IMR-90 (cell line): ENCODE measurements around the gene ANKRD44. TPM values are rescaled to one million over a fixed set of nuclear protein-coding genes. Genes with fewer than 3 reads are reported as not detected.

Experiments
- ATAC-seq: fragments of 200-7000 bp; cut with Tn5 transposase; 2 replicates; pipeline ENCODE4 v1.9.1; 2020; ENCODE audit warnings: low read depth, mild to moderate bottlenecking, moderate library complexity
- BruUV-seq: library from RNA; stranded (reverse); fragments of 400-500 nt; replicated peaks from 2 replicates; lab custom pipeline; 2021; lab: Mats Ljungman, UMichigan
- CTCF ChIA-PET: fragments of 300-600 bp; formaldehyde crosslinking; extraction: SDS; loops from one replicate; lab custom pipeline; 2021; ENCODE audit warnings: antibody characterized with exemption; lab: Yijun Ruan, JAX
- POLR2A ChIA-PET: fragments of 300-600 bp; sonication (Branson Sonifier 250); formaldehyde crosslinking; loops from one replicate; lab custom pipeline; 2022; ENCODE audit warnings: antibody characterized with exemption; ENCODE audit not compliant: unreplicated experiment; lab: Charles Lee
- DNase-seq: peaks from one replicate; pipeline ENCODE4 v3.0.0; 2013
- H2AFZ ChIP-seq: replicated peaks from 2 replicates; pipeline ENCODE3; 2013; ENCODE audit warnings: low read length, mild to moderate bottlenecking; ENCODE audit not compliant: poor library complexity
- H2AK5ac ChIP-seq: 2 replicates; pipeline ENCODE4 v1.6.1; 2013; ENCODE audit warnings: low read depth, low read length, inconsistent platforms
- H2AK9ac ChIP-seq: replicated peaks from 2 replicates; pipeline ENCODE3; 2013; ENCODE audit warnings: mild to moderate bottlenecking, low read depth, low read length, moderate library complexity; ENCODE audit not compliant: poor library complexity
- H2BK120ac ChIP-seq: 2 replicates; pipeline ENCODE4 v1.6.1; 2013; ENCODE audit warnings: low read depth, low read length, inconsistent platforms
- H2BK15ac ChIP-seq: 3 replicates; pipeline ENCODE4 v1.6.1; 2013; ENCODE audit warnings: low read depth, low read length, inconsistent platforms
- H2BK20ac ChIP-seq: 2 replicates; pipeline ENCODE4 v1.6.1; 2013; ENCODE audit warnings: low read depth, mild to moderate bottlenecking, inconsistent platforms, low read length, moderate library complexity
- H2BK5ac ChIP-seq: 2 replicates; pipeline ENCODE4 v1.6.1; 2013; ENCODE audit warnings: mild to moderate bottlenecking, low read depth, low read length, inconsistent platforms; ENCODE audit not compliant: poor library complexity, severe bottlenecking
- H3K14ac ChIP-seq: replicated peaks from 2 replicates; pipeline ENCODE4 v1.6.1; 2013; ENCODE audit warnings: low read depth, low read length, inconsistent platforms
- H3K18ac ChIP-seq: 2 replicates; pipeline ENCODE4 v1.6.1; 2013; ENCODE audit warnings: low read depth, low read length, control low read depth
- H3K23ac ChIP-seq: 2 replicates; pipeline ENCODE4 v1.6.1; 2013; ENCODE audit warnings: low read depth, low read length, inconsistent platforms
- H3K27ac ChIP-seq: 2 replicates; pipeline ENCODE4 v1.5.1; 2013; ENCODE audit warnings: mild to moderate bottlenecking, control low read depth, low read length; ENCODE audit not compliant: insufficient read depth
- H3K27me3 ChIP-seq: 2 replicates; pipeline ENCODE4 v1.6.1; 2013; ENCODE audit warnings: low read length; ENCODE audit not compliant: control insufficient read depth, insufficient read depth
- H3K36me3 ChIP-seq: 2 replicates; pipeline ENCODE4 v1.6.1; 2013; ENCODE audit warnings: low read length, mixed read lengths; ENCODE audit not compliant: control insufficient read depth, insufficient read depth
- H3K4ac ChIP-seq: 2 replicates; pipeline ENCODE4 v1.6.1; 2013; ENCODE audit warnings: low read depth, low read length, inconsistent platforms
- H3K4me1 ChIP-seq: 2 replicates; pipeline ENCODE4 v1.6.1; 2013; ENCODE audit warnings: low read length, mixed read lengths; ENCODE audit not compliant: control insufficient read depth, insufficient read depth
- H3K4me2 ChIP-seq: 2 replicates; pipeline ENCODE4 v1.6.1; 2013; ENCODE audit warnings: low read depth, mild to moderate bottlenecking, control low read depth, low read length, moderate library complexity
- H3K4me3 ChIP-seq: 2 replicates; pipeline ENCODE4 v1.5.1; 2013; ENCODE audit warnings: low read depth, mild to moderate bottlenecking, control low read depth, low read length, moderate library complexity; ENCODE audit not compliant: insufficient read depth
- H3K56ac ChIP-seq: 2 replicates; pipeline ENCODE4 v1.6.1; 2013; ENCODE audit warnings: low read length, inconsistent platforms; ENCODE audit not compliant: insufficient read depth; ENCODE audit errors: extremely low read depth
- H3K79me1 ChIP-seq, 2 experiments: 2 replicates each; pipeline ENCODE4 v1.6.1; 2013; ENCODE audit warnings: low read length in 2 of 2, inconsistent platforms in 1 of 2, low read depth in 1 of 2
- H3K9ac ChIP-seq: 2 replicates; pipeline ENCODE4 v1.6.1; 2013; ENCODE audit warnings: low read depth, low read length, control low read depth
- H3K9me1 ChIP-seq: 2 replicates; pipeline ENCODE4 v1.6.1; 2013; ENCODE audit warnings: low read length, inconsistent platforms; ENCODE audit not compliant: insufficient read depth
- H3K9me3 ChIP-seq: 2 replicates; pipeline ENCODE4 v1.6.1; 2013; ENCODE audit warnings: low read length; ENCODE audit not compliant: control insufficient read depth, insufficient read depth
- H4K20me1 ChIP-seq: 2 replicates; pipeline ENCODE4 v1.6.1; 2013; ENCODE audit warnings: low read length, inconsistent platforms; ENCODE audit not compliant: insufficient read depth
- H4K5ac ChIP-seq: 2 replicates; pipeline ENCODE4 v1.6.1; 2013; ENCODE audit warnings: mild to moderate bottlenecking, low read depth, low read length, control low read depth
- H4K8ac ChIP-seq, 2 experiments: 2 replicates each; pipeline ENCODE4 v1.6.1; 2013; ENCODE audit warnings: low read depth in 2 of 2, low read length in 2 of 2, control low read depth in 1 of 2, inconsistent platforms in 1 of 2
- H4K91ac ChIP-seq: 2 replicates; pipeline ENCODE4 v1.6.1; 2013; ENCODE audit warnings: low read depth, low read length, inconsistent platforms; ENCODE audit not compliant: insufficient read depth
- CEBPB ChIP-seq: IDR thresholded peaks from 2 replicates; pipeline ENCODE4 v1.6.1; 2012; ENCODE audit warnings: low read depth, low read length, improper control_type of control experiment
- CTCF ChIP-seq: conservative IDR thresholded peaks from 2 replicates; pipeline ENCODE4 v1.5.1; 2012; ENCODE audit warnings: mild to moderate bottlenecking, low read depth, low read length, improper control_type of control experiment
- MAZ ChIP-seq: IDR thresholded peaks from 2 replicates; pipeline ENCODE4 v1.6.1; 2012; ENCODE audit warnings: low read depth, mild to moderate bottlenecking, low read length, improper control_type of control experiment, moderate library complexity, borderline replicate concordance
- POLR2A ChIP-seq: IDR thresholded peaks from 2 replicates; pipeline ENCODE4 v1.6.1; 2012; ENCODE audit warnings: mild to moderate bottlenecking, low read depth, low read length
- RAD21 ChIP-seq: IDR thresholded peaks from 2 replicates; pipeline ENCODE4 v1.6.1; 2012; ENCODE audit warnings: low read length, improper control_type of control experiment
- RCOR1 ChIP-seq: IDR thresholded peaks from 2 replicates; pipeline ENCODE4 v1.6.1; 2012; ENCODE audit warnings: mild to moderate bottlenecking, low read length, improper control_type of control experiment; ENCODE audit not compliant: insufficient replicate concordance
- SMC3 ChIP-seq: fragments of 150-350 bp; IDR thresholded peaks from 2 replicates; pipeline ENCODE4 v1.6.1; 2016; ENCODE audit warnings: low read depth, mild to moderate bottlenecking, antibody characterized with exemption, low read length, moderate library complexity
- WGBS, 2 experiments: methylation state at CpG; one replicate each; pipeline versions ENCODE4 v1.1.5 to v1.1.7; 2013; ENCODE audit warnings: missing lambda C conversion rate in 2 of 2; ENCODE audit not compliant: insufficient read length in 1 of 2; ENCODE audit errors: extremely low coverage in 2 of 2; 5-methylcytosine and 5-hydroxymethylcytosine counted together
- dilution Hi-C: fragments of 300-500 bp; cut with HindIII; formaldehyde crosslinking; loops from one replicate; pipeline ENCODE4 v1.14.3; 2018; ENCODE audit warnings: low sequenced_read_pairs; ENCODE audit not compliant: unreplicated experiment
- in situ Hi-C: fragments of 300-500 bp; cut with MboI; formaldehyde crosslinking; loops from 3 replicates; pipeline ENCODE4 v1.14.3; 2019; ENCODE audit warnings: low sequenced_read_pairs, inconsistent platforms, mixed read lengths
- intact Hi-C: fragments of 100-400 bp; cut with micrococcal nuclease; formaldehyde crosslinking; loops from 2 replicates; pipeline ENCODE4 v1.10.0; 2022
- polyA plus RNA-seq, 3 experiments: library from polyadenylated mRNA; depleted of rRNA; stranded (reverse); fragments of >200 nt; gene quantifications; 2 replicates each; pipeline ENCODE4 v1.2.3, GENCODE V29; 2012; ENCODE audit warnings: low replicate concordance in 1 of 3
- total RNA-seq: library from RNA; depleted of rRNA; stranded (reverse); fragments of >200 nt; gene quantifications from 2 replicates; pipeline ENCODE4 v1.2.3, GENCODE V29; 2012

Gene ANKRD44
- total and polyA plus RNA-seq, 2 of the 4 experiments (the other 2 are of a cell fraction) = 5.2 to 15.6 TPM

GRCh38 chr2:197075754-197076337 is 234.7 kb downstream of the ANKRD44 start:
- dilution Hi-C loops (no loop called here), intact Hi-C loops (no loop called here), in situ Hi-C loops (no loop called here)
- Histone ChIP-seq H4K5ac (no peak overlapping the region), H2BK15ac (no peak overlapping the region), H3K4me1 (peaks cover 6% of the 10 kb centered on the region), H3K56ac (no peak overlapping the region), H2BK120ac (0 out of 2 replicates have a peak overlapping the region, but pooled peaks have one; percentile 7), H3K4me2 (no peak overlapping the region), H2BK20ac (0 out of 2 replicates have a peak overlapping the region, but pooled peaks have one; percentile 27), H3K14ac (no peak overlapping the region), H3K18ac (no peak overlapping the region), H3K23ac (no peak overlapping the region), H2AK5ac (0 out of 2 replicates have a peak overlapping the region, but pooled peaks have one; percentile 29), H3K9me3 (no peaks in the 10 kb centered on the region), H3K79me1 (no peaks in the 10 kb centered on the region), H3K4me3 (no peak overlapping the region), H4K20me1 (no peaks in the 10 kb centered on the region), H2BK5ac (no peak overlapping the region), H3K27me3 (no peaks in the 10 kb centered on the region), H3K9me1 (peaks cover 10% of the 10 kb centered on the region), H4K8ac (no peak overlapping the region), H3K4ac (no peak overlapping the region; the same call in 1 of the 2 replicates), H2AFZ (no peak overlapping the region), H3K36me3 (no peaks in the 10 kb centered on the region), H2AK9ac (no peak overlapping the region), H3K27ac (no peak overlapping the region), H3K9ac (no peak overlapping the region), H4K91ac (no peak overlapping the region)
- ChIA-PET CTCF (interaction anchor here (0.7 to 2.3 kb wide), 4 partner anchors 11 to 307 kb away, joined by 3 to 11 read pairs (median 3); no protein-coding TSS in a partner anchor), POLR2A (no interaction called here)
- ATAC-seq = no peak
- no CpG with 5 or more reads among the region's 7 CpGs for WGBS, 2 experiments
- no TSS peak for BruUV-seq
- no peak for DNase-seq
- TF ChIP-seq SMC3 (peak; percentile 53), RCOR1 (no peak), RAD21 (peak; percentile 53), CTCF (peak; percentile 47), MAZ (no peak), POLR2A (no peak), CEBPB (no peak)
